Activated naive CD4-positive, alpha-beta T cell treated with anti-CD3 and anti-CD28 coated beads for 36 hours (primary cell): Measurements from ENCODE around the gene CLEC4F. TPM values are rescaled to one million over a fixed set of nuclear protein-coding genes. Genes with fewer than 3 reads are reported as not detected.
A peak's percentile ranks its signal among the peaks of the same experiment; 100 is the strongest.

ENCODE experiments used
- CTCF ChIA-PET: fragments of 350-600 bp; sonication (Branson Sonifier 250); formaldehyde crosslinking; loops from one replicate; lab custom pipeline; 2021; ENCODE audit warnings: antibody characterized with exemption; lab: Charles Lee
- DNase-seq: peaks from one replicate; pipeline ENCODE4 v3.0.0-alpha.2; 2020
- H3K27ac Mint-ChIP-seq: one replicate; pipeline ENCODE4 v1.8.0; 2021; ENCODE audit warnings: mild to moderate bottlenecking, mixed read lengths
- H3K27me3 Mint-ChIP-seq: one replicate; pipeline ENCODE4 v1.8.0; 2021; ENCODE audit warnings: low read depth, mixed read lengths
- H3K36me3 Mint-ChIP-seq: one replicate; pipeline ENCODE4 v1.8.0; 2021; ENCODE audit warnings: low read depth, mixed read lengths
- H3K4me1 Mint-ChIP-seq: one replicate; pipeline ENCODE4 v1.8.0; 2021; ENCODE audit warnings: low read depth, mixed read lengths
- H3K4me3 Mint-ChIP-seq: one replicate; pipeline ENCODE4 v1.8.0; 2021; ENCODE audit warnings: mild to moderate bottlenecking, moderate library complexity, mixed read lengths
- H3K9me3 Mint-ChIP-seq: one replicate; pipeline ENCODE4 v1.8.0; 2021; ENCODE audit warnings: mixed read lengths
- intact Hi-C: fragments of 100-400 bp; cut with micrococcal nuclease; formaldehyde crosslinking; loops from one replicate; pipeline ENCODE4 v1.15.1; 2023
- total RNA-seq, 2 experiments: library from RNA; stranded (reverse); gene quantifications; one replicate each; pipeline ENCODE4 v1.2.3, GENCODE V29; 2021

The CLEC4F gene
- total RNA-seq, 2 experiments from 2014 or later: not detected

GRCh38 chr2:70778676-70779075 lies 41.7 kb downstream of the CLEC4F start:
- Mint-ChIP-seq H3K4me3 (no peak overlapping the region), H3K27me3 (peaks cover 16% of the 10 kb centered on the region), H3K36me3 (no peaks in the 10 kb centered on the region), H3K27ac (no peak overlapping the region), H3K9me3 (no peaks in the 10 kb centered on the region), H3K4me1 (no peaks in the 10 kb centered on the region)
- no peak for DNase-seq
- intact Hi-C loops: no loop called here
- CTCF ChIA-PET: interaction anchor here (0.8 to 1.2 kb wide), 4 partner anchors 10 to 338 kb away, joined by 3 to 7 read pairs (median 4); partner anchors contain the start of gene ADD2

GRCh38 chr2:70777450-70777849 lies 42.9 kb downstream of the CLEC4F start:
- no peaks in the 10 kb centered on the region for H3K9me3 Mint-ChIP-seq

DNA sequence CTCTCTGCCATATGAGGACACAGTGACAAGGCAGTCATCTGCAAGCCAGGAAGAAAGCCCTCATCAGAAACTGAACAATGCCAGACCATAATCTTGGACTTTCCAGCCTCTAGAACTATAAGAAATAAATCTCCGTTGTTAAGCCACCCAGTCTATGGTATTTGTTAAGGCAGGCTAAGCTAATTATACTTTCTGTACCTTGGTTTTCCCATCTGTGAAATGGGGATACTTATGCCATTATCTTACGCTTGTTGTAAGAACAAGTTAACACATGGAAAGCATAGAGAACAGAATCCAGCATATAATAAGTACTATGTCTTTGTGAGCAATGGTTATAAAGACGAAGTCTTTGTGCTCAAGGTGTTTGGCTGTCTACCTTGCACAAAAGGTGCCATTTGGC lies 44.1 kb downstream of the CLEC4F start:
- H3K9me3 Mint-ChIP-seq: no peaks in the 10 kb centered on the region
- peaks cover 17% of the 10 kb centered on the region for H3K27me3 Mint-ChIP-seq
- H3K27ac Mint-ChIP-seq: no peak overlapping the region
- no peak overlapping the region for H3K4me3 Mint-ChIP-seq
- no peaks in the 10 kb centered on the region for H3K36me3 Mint-ChIP-seq
- H3K4me1 Mint-ChIP-seq: no peaks in the 10 kb centered on the region
- intact Hi-C loops: no loop called here
- CTCF ChIA-PET: interaction anchor here (0.6 to 2.2 kb wide), 4 partner anchors 8 to 472 kb away, joined by 3 to 5 read pairs (median 3); partner anchors contain the start of genes ADD2 and FIGLA
- DNase-seq: no peak

More at GRCh38 chr2:70777450-70777849, 42.9 kb downstream of the CLEC4F start:
- Mint-ChIP-seq H3K4me3 (no peak overlapping the region), H3K27ac (no peak overlapping the region), H3K27me3 (peaks cover 17% of the 10 kb centered on the region), H3K4me1 (no peaks in the 10 kb centered on the region), H3K36me3 (no peaks in the 10 kb centered on the region)
- intact Hi-C loops: no loop called here
- CTCF ChIA-PET: interaction anchor here (0.6 to 2.2 kb wide), 3 partner anchors 13 to 225 kb away, joined by 3 to 5 read pairs (median 3); partner anchors contain the start of gene FIGLA
- DNase-seq: no peak

GRCh38 chr2:70775141-70775540 lies 45.3 kb downstream of the CLEC4F start:
- intact Hi-C loops: no loop called here
- Mint-ChIP-seq H3K36me3 (no peaks in the 10 kb centered on the region), H3K4me3 (no peak overlapping the region), H3K27me3 (peaks cover 17% of the 10 kb centered on the region), H3K9me3 (no peaks in the 10 kb centered on the region), H3K27ac (no peak overlapping the region), H3K4me1 (no peaks in the 10 kb centered on the region)
- no peak for DNase-seq
- CTCF ChIA-PET: interaction anchor here (0.6 to 2.2 kb wide), 3 partner anchors 10 to 794 kb away, joined by 3 to 7 read pairs (median 5); no protein-coding TSS in a partner anchor

GRCh38 chr2:70772486-70773155 lies 47.8 kb downstream of the CLEC4F start:
- DNase-seq: no peak
- CTCF ChIA-PET: no interaction called here
- Mint-ChIP-seq H3K4me1 (peaks cover 4% of the 10 kb centered on the region), H3K9me3 (no peaks in the 10 kb centered on the region), H3K27ac (no peak overlapping the region), H3K27me3 (peaks cover 24% of the 10 kb centered on the region), H3K36me3 (no peaks in the 10 kb centered on the region), H3K4me3 (no peak overlapping the region)
- intact Hi-C loops: no loop called here

DNA sequence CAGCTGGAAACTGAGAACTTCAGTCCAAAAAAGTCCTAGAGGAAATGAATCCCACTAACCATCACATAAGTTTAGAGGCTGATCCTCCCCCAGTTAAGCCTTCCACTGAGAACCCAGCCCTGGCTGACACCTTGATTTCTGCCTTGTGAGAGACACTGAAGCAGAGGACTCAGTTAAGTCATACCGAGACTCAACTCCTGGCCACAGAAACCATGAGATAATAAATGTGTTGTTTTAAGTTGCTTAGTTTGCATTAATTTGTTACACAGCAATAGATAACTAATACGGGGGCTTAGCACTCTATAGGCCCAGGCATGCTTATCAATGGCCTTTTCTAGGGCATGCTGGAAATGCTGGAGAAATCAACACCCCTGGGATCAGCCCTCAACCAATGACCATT lies 49.0 kb downstream of the CLEC4F start:
- Mint-ChIP-seq H3K27me3 (peaks cover 26% of the 10 kb centered on the region), H3K4me3 (no peak overlapping the region), H3K4me1 (peaks cover 6% of the 10 kb centered on the region), H3K36me3 (no peaks in the 10 kb centered on the region), H3K27ac (no peak overlapping the region), H3K9me3 (no peaks in the 10 kb centered on the region)
- no peak for DNase-seq
- intact Hi-C loops: no loop called here
- CTCF ChIA-PET: no interaction called here

- H3K4me3 Mint-ChIP-seq: no peak overlapping the region
- no peak overlapping the region for H3K27ac Mint-ChIP-seq
- CTCF ChIA-PET: interaction anchor here (0.6 to 2.9 kb wide), 13 partner anchors 9 to 614 kb away, joined by 3 to 25 read pairs (median 5); partner anchors contain the start of genes FIGLA and SNRPG
- H3K9me3 Mint-ChIP-seq: no peaks in the 10 kb centered on the region
- H3K4me1 Mint-ChIP-seq: peaks cover 8% of the 10 kb centered on the region
- no peaks in the 10 kb centered on the region for H3K36me3 Mint-ChIP-seq
- H3K27me3 Mint-ChIP-seq: peaks cover 19% of the 10 kb centered on the region
- DNase-seq: no peak
- intact Hi-C loops: loop anchor here (5.0 kb wide), 2 partner anchors 467 to 577 kb away; partner anchors contain the start of genes C2orf42 and FAM136A
Observed at GRCh38 chr2:70769450-70769849, 50.9 kb downstream of the CLEC4F start.

GRCh38 chr2:70768590-70769085 lies 51.8 kb downstream of the CLEC4F start:
- peaks cover 8% of the 10 kb centered on the region for H3K4me1 Mint-ChIP-seq
- CTCF ChIA-PET: interaction anchor here (0.5 to 2.9 kb wide), 25 partner anchors 8 to 1383 kb away, joined by 3 to 25 read pairs (median 4); partner anchors contain the start of genes FAM136A, FIGLA and SNRPG
- no peak overlapping the region for H3K27ac Mint-ChIP-seq
- H3K27me3 Mint-ChIP-seq: peaks cover 11% of the 10 kb centered on the region
- peak overlapping the region; percentile 53 for H3K4me3 Mint-ChIP-seq
- DNase-seq: no peak
- H3K36me3 Mint-ChIP-seq: no peaks in the 10 kb centered on the region
- no peaks in the 10 kb centered on the region for H3K9me3 Mint-ChIP-seq
- intact Hi-C loops: loop anchor here (1.0 to 5.0 kb wide), 4 partner anchors 17 to 576 kb away; partner anchors contain the start of genes C2orf42 and FAM136A

- peak within 1 kb of the TSS; percentile 83 for H3K27ac Mint-ChIP-seq
- no peaks in the 10 kb centered on the region for H3K9me3 Mint-ChIP-seq
- CTCF ChIA-PET: interaction anchor here (0.5 to 2.9 kb wide), 27 partner anchors 8 to 1382 kb away, joined by 3 to 25 read pairs (median 4); partner anchors contain the start of genes FAM136A, FIGLA and SNRPG
- intact Hi-C loops: loop anchor here (1.0 to 5.0 kb wide), 5 partner anchors 17 to 576 kb away; partner anchors contain the start of genes C2orf42 and FAM136A
- H3K36me3 Mint-ChIP-seq: no peaks in the 10 kb centered on the region
- peaks cover 8% of the 10 kb centered on the region for H3K4me1 Mint-ChIP-seq
- peaks cover 10% of the 10 kb centered on the region for H3K27me3 Mint-ChIP-seq
- H3K4me3 Mint-ChIP-seq: peak within 1 kb of the TSS; percentile 91
- DNase-seq: peak; percentile 89
Observed at GRCh38 chr2:70767699-70768589, 52.5 kb downstream of the CLEC4F start, which contains the start of gene ADD2. Gene ADD2, minus strand, starts transcription at chr2:70768200. Its CDS starts 61,792 bp downstream, at chr2:70706408.

GRCh38 chr2:70767079-70767698 lies 53.2 kb downstream of the CLEC4F start:
- intact Hi-C loops: loop anchor here (1.0 to 5.0 kb wide), 3 partner anchors 112 to 575 kb away; partner anchors contain the start of genes C2orf42 and FAM136A
- peak; percentile 51 for DNase-seq
- Mint-ChIP-seq H3K36me3 (no peaks in the 10 kb centered on the region), H3K4me3 (peak overlapping the region; percentile 91), H3K27ac (peak overlapping the region; percentile 32), H3K4me1 (peaks cover 8% of the 10 kb centered on the region), H3K27me3 (peaks cover 10% of the 10 kb centered on the region), H3K9me3 (no peaks in the 10 kb centered on the region)
- CTCF ChIA-PET: interaction anchor here (0.7 to 2.9 kb wide), 11 partner anchors 8 to 465 kb away, joined by 3 to 25 read pairs (median 6); partner anchors contain the start of genes FAM136A and FIGLA
